Sigmoid colon (tissue), 7 donors: Measurements from ENCODE around the gene IMMP2L. TPM values are rescaled to one million over a fixed set of nuclear protein-coding genes. Genes with fewer than 3 reads are reported as not detected.

ENCODE experiments used
- DNase-seq: peaks from one replicate; pipeline ENCODE4 v3.0.0-alpha.2; 2019
- H3K27ac ChIP-seq, 4 donors: fragments of 200-600 bp; sonication (generic); one replicate each; pipeline ENCODE4 v1.5.1; 2016 to 2019; ENCODE audit warnings: mild to moderate bottlenecking in 1 of 4
- H3K27me3 ChIP-seq, 3 donors: fragments of 200-600 bp; sonication (generic); one replicate each; pipeline ENCODE4 v1.5.1; 2019; ENCODE audit warnings: mild to moderate bottlenecking in 1 of 3
- H3K36me3 ChIP-seq, 4 donors: fragments of 200-600 bp; sonication (generic); one replicate each; pipeline ENCODE4 v1.5.1; 2016 to 2019
- H3K4me1 ChIP-seq, 4 donors: fragments of 200-600 bp; sonication (generic); one replicate each; pipeline ENCODE4 v1.5.1; 2017 to 2019
- H3K4me3 ChIP-seq, 4 donors: fragments of 200-600 bp; sonication (generic); one replicate each; pipeline ENCODE4 v1.5.1; 2017 to 2019; ENCODE audit warnings: mild to moderate bottlenecking in 2 of 4, moderate library complexity in 1 of 4
- H3K9me3 ChIP-seq, 4 donors: fragments of 200-600 bp in 3 of 4; sonication (generic) in 3 of 4; one replicate each; pipeline versions ENCODE4 v1.5.1 to v1.6.1; 2013 to 2019
- CTCF ChIP-seq, 4 experiments: fragments of 450-650 bp in 3 of 4; fragments of 200-600 bp in 1 of 4; IDR thresholded peaks; one replicate each; pipeline ENCODE4 v1.5.1; 2016 to 2019; ENCODE audit warnings: antibody characterized with exemption in 4 of 4, mild to moderate bottlenecking in 3 of 4, moderate library complexity in 2 of 4
- EP300 ChIP-seq, 4 donors: sonication (generic); formaldehyde crosslinking; IDR thresholded peaks; one replicate each; pipeline ENCODE4 v1.6.1; 2017; ENCODE audit warnings: antibody characterized with exemption in 4 of 4
- POLR2A ChIP-seq, 2 donors: fragments of 450-650 bp; IDR thresholded peaks; one replicate each; pipeline ENCODE4 v1.6.1; 2016; ENCODE audit warnings: antibody characterized with exemption in 2 of 2, mild to moderate bottlenecking in 2 of 2, moderate library complexity in 2 of 2
- POLR2AphosphoS5 ChIP-seq, 4 donors: sonication (generic); formaldehyde crosslinking; IDR thresholded peaks; one replicate each; pipeline ENCODE4 v1.6.1; 2017; ENCODE audit warnings: antibody characterized with exemption in 4 of 4
- WGBS, 2 donors: extraction: QIAGEN DNeasy Blood & Tissue Kit; methylation state at CpG; one replicate each; pipeline ENCODE4 v1.1.7; 2013; 5-methylcytosine and 5-hydroxymethylcytosine counted together
- intact Hi-C: fragments of 100-400 bp; cut with DNase I; formaldehyde crosslinking; loops from one replicate; pipeline ENCODE4 v1.15.1; 2023
- polyA plus RNA-seq, 3 donors: library from polyadenylated mRNA; stranded (reverse); fragments of 200-250 nt; gene quantifications; one replicate each; pipeline ENCODE4 v1.2.3, GENCODE V29; 2013
- total RNA-seq, 4 donors: library from RNA; depleted of rRNA; stranded (reverse); fragments of >200 nt; gene quantifications; one replicate each; pipeline ENCODE4 v1.1.0, GENCODE V29; 2016
- donor health status: healthy with polysubstance abuse.
- donor health status: Bipolar disorder and iron deficiency.
- donor health status: healthy.

IMMP2L gene
- total and polyA plus RNA-seq, 7 donors: 2.5 to 57.9 (median 18.5) TPM

- intact Hi-C loops: no loop called here
- no peaks in the 10 kb centered on the region for H3K36me3 ChIP-seq
- H3K9me3 ChIP-seq: no peaks in the 10 kb centered on the region
- TF ChIP-seq EP300 (IDR thresholded peaks at IDR 0.05) (no peak), CTCF (IDR thresholded peaks at IDR 0.05) (no peak), POLR2A (IDR thresholded peaks at IDR 0.05) (no peak), POLR2AphosphoS5 (IDR thresholded peaks at IDR 0.05) (no peak)
- H3K27me3 ChIP-seq: no peaks in the 10 kb centered on the region
- no peaks in the 10 kb centered on the region for H3K4me1 ChIP-seq
- no peak overlapping the region for H3K4me3 ChIP-seq
- WGBS, 2 donors: 85 to 87% methylated on average over 4 of the region's 4 CpGs
- H3K27ac ChIP-seq: no peak overlapping the region
- DNase-seq: no peak
These were observed 181.3 kb downstream of the IMMP2L start for GRCh38 chr7:111380945-111381344.

- intact Hi-C loops: no loop called here
- no peaks in the 10 kb centered on the region for H3K27me3 ChIP-seq
- no peak for TF ChIP-seq POLR2AphosphoS5 (IDR thresholded peaks at IDR 0.05)
- TF ChIP-seq EP300 (IDR thresholded peaks at IDR 0.05): no peak
- TF ChIP-seq POLR2A (IDR thresholded peaks at IDR 0.05): no peak
- TF ChIP-seq CTCF (IDR thresholded peaks at IDR 0.05): no peak
- no peak overlapping the region for H3K27ac ChIP-seq
- H3K4me1 ChIP-seq: no peaks in the 10 kb centered on the region
- H3K4me3 ChIP-seq: no peak overlapping the region
- H3K36me3 ChIP-seq: no peaks in the 10 kb centered on the region
- no peak for DNase-seq
- H3K9me3 ChIP-seq: no peaks in the 10 kb centered on the region
These were observed 188.3 kb downstream of the IMMP2L start for GRCh38 chr7:111374027-111374426.

- intact Hi-C loops: no loop called here
- Histone ChIP-seq H3K4me3 (no peak overlapping the region), H3K4me1 (no peaks in the 10 kb centered on the region), H3K9me3 (no peaks in the 10 kb centered on the region), H3K36me3 (no peaks in the 10 kb centered on the region), H3K27ac (no peak overlapping the region), H3K27me3 (no peaks in the 10 kb centered on the region)
- 96 to 98% methylated on average over 1 of the region's 1 CpG for WGBS, 2 donors
- TF ChIP-seq POLR2A (IDR thresholded peaks at IDR 0.05): no peak
- TF ChIP-seq CTCF (IDR thresholded peaks at IDR 0.05): no peak
- no peak for TF ChIP-seq EP300 (IDR thresholded peaks at IDR 0.05)
- no peak for TF ChIP-seq POLR2AphosphoS5 (IDR thresholded peaks at IDR 0.05)
- DNase-seq: no peak
These were observed 190.9 kb downstream of the IMMP2L start for GRCh38 chr7:111371437-111371836.

- no peak for DNase-seq
- intact Hi-C loops: no loop called here
- no peaks in the 10 kb centered on the region for H3K36me3 ChIP-seq
- no peak overlapping the region for H3K27ac ChIP-seq
- H3K4me3 ChIP-seq: no peak overlapping the region
- H3K4me1 ChIP-seq: no peaks in the 10 kb centered on the region
- no peaks in the 10 kb centered on the region for H3K9me3 ChIP-seq
- H3K27me3 ChIP-seq: no peaks in the 10 kb centered on the region
- WGBS, 2 donors: 95% methylated on average over 1 of the region's 1 CpG
- TF ChIP-seq POLR2A (IDR thresholded peaks at IDR 0.05) (no peak), EP300 (IDR thresholded peaks at IDR 0.05) (no peak), POLR2AphosphoS5 (IDR thresholded peaks at IDR 0.05) (no peak), CTCF (IDR thresholded peaks at IDR 0.05) (no peak)
These were observed 192.3 kb downstream of the IMMP2L start for GRCh38 chr7:111370002-111370401.

GRCh38 chr7:111368381-111369065 lies 193.8 kb downstream of the IMMP2L start:
- Histone ChIP-seq H3K27me3 (no peaks in the 10 kb centered on the region), H3K9me3 (no peaks in the 10 kb centered on the region), H3K4me1 (no peaks in the 10 kb centered on the region), H3K27ac (no peak overlapping the region), H3K4me3 (no peak overlapping the region), H3K36me3 (no peaks in the 10 kb centered on the region)
- no peak for DNase-seq
- intact Hi-C loops: no loop called here
- TF ChIP-seq POLR2AphosphoS5 (IDR thresholded peaks at IDR 0.05) (no peak), CTCF (IDR thresholded peaks at IDR 0.05) (no peak), EP300 (IDR thresholded peaks at IDR 0.05) (no peak), POLR2A (IDR thresholded peaks at IDR 0.05) (no peak)
- 93% methylated on average over 3 of the region's 3 CpGs for WGBS, 2 donors
